ENCODE measurements around the gene MGMT. TPM values are rescaled to one million over a fixed set of nuclear protein-coding genes. Genes with fewer than 3 reads are reported as not detected.

Gene MGMT
- total and polyA plus RNA-seq, 7 donors: 4.2 to 13.3 (median 7.5) TPM

DNA sequence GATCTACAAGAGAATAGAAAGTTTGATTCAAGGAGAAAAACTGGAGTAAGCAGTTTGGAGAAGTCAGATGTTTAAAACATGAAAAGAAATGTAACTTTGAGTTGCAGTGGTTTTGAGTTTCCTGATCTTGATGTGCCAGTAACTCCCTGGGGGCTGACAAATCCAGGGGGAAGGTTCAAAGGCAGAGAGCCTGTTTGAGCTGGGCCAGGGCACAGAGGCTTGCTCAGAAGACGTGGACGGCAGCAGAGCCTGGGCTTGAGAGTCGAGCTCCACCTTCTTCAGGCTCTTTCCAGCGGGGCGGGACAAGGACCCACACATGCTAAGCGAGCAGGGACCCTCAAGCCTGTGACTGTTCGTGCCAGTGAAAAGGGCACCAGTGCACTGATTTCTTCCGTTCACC is 176.2 kb downstream of the MGMT start:
- Histone ChIP-seq H3K9me3 (no peaks in the 10 kb centered on the region), H3K4me1 (no peaks in the 10 kb centered on the region), H3K27me3 (ENCODE audit: insufficient read depth in 3 of 3, low read length in 2 of 3) (no peaks in the 10 kb centered on the region), H3K27ac (no peak overlapping the region), H3K36me3 (ENCODE audit: insufficient read depth in 1 of 2, low read depth in 1 of 2) (no peaks in the 10 kb centered on the region), H3K4me3 (no peak overlapping the region)
- ATAC-seq (no peak), DNase-seq (no peak)
- intact Hi-C loops (cut with DNase I): no loop called here
- 83 to 91% (median 89%) methylated on average over 8 of the region's 8 CpGs for WGBS, 3 donors
- TF ChIP-seq, protein P1, sequence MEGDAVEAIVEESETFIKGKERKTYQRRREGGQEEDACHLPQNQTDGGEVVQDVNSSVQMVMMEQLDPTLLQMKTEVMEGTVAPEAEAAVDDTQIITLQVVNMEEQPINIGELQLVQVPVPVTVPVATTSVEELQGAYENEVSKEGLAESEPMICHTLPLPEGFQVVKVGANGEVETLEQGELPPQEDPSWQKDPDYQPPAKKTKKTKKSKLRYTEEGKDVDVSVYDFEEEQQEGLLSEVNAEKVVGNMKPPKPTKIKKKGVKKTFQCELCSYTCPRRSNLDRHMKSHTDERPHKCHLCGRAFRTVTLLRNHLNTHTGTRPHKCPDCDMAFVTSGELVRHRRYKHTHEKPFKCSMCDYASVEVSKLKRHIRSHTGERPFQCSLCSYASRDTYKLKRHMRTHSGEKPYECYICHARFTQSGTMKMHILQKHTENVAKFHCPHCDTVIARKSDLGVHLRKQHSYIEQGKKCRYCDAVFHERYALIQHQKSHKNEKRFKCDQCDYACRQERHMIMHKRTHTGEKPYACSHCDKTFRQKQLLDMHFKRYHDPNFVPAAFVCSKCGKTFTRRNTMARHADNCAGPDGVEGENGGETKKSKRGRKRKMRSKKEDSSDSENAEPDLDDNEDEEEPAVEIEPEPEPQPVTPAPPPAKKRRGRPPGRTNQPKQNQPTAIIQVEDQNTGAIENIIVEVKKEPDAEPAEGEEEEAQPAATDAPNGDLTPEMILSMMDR (IDR thresholded peaks at IDR 0.05): no peak

DNA sequence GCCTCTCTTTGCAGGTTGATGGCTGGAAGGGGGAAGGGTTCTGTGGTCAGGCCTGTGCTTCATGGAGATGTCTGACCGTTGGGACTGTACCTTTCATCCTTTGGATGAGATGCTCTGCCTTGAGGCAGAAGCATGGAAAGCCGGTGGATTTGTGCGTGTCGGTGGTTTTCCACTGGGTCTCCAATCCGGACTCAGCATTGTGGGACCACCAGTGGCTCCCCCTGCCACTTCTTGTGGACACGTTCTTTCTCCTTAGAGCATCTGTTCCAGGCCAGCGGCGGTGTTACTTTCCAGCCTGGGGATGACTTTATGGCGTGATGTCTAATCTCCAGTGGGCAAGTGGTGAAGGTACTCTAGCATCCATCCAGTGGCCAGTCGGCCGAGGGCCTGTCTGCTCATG is 178.4 kb downstream of the MGMT start:
- Histone ChIP-seq H3K4me3 (no peak overlapping the region), H3K36me3 (ENCODE audit: insufficient read depth in 1 of 2, low read depth in 1 of 2) (no peaks in the 10 kb centered on the region), H3K4me1 (no peaks in the 10 kb centered on the region), H3K27ac (no peak overlapping the region), H3K9me3 (no peaks in the 10 kb centered on the region), H3K27me3 (ENCODE audit: insufficient read depth in 3 of 3, low read length in 2 of 3) (no peaks in the 10 kb centered on the region)
- ATAC-seq (no peak), DNase-seq (no peak)
- TF ChIP-seq, protein P1 (IDR thresholded peaks at IDR 0.05): no peak
- WGBS, 3 donors: 95 to 98% (median 96%) methylated on average over 11 of the region's 11 CpGs
- intact Hi-C loops (cut with DNase I): no loop called here

DNA sequence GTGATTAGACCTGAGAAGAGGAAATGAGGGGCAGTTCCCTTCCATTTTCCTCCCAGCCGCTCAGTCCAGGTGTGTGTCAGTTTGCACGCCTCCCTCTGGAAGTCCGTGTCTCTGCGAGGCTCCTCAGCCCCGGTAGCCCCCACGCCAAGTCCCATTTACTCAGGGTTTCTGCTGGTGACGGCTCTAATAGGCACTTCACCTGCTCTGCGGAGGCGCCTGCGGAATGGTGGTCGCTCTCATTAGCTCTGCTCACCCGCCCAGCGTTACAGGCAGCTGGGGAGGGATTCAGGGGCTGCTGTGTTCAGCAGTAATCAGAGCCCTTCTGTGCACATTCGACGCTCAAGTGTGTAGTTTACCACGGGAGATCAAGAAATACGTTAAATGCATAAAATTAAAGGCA is 179.9 kb downstream of the MGMT start:
- TF ChIP-seq, protein P1 (IDR thresholded peaks at IDR 0.05): no peak
- intact Hi-C loops (cut with DNase I): no loop called here
- ATAC-seq (no peak), DNase-seq (no peak)
- WGBS, 3 donors: 87 to 91% (median 90%) methylated on average over 17 of the region's 17 CpGs
- H3K36me3 ChIP-seq (ENCODE audit: insufficient read depth in 1 of 2, low read depth in 1 of 2): no peaks in the 10 kb centered on the region
- no peak overlapping the region for H3K27ac ChIP-seq
- H3K4me1 ChIP-seq: no peaks in the 10 kb centered on the region
- H3K4me3 ChIP-seq: no peak overlapping the region
- H3K27me3 ChIP-seq (ENCODE audit: insufficient read depth in 3 of 3, low read length in 2 of 3): no peaks in the 10 kb centered on the region
- no peaks in the 10 kb centered on the region for H3K9me3 ChIP-seq

DNA sequence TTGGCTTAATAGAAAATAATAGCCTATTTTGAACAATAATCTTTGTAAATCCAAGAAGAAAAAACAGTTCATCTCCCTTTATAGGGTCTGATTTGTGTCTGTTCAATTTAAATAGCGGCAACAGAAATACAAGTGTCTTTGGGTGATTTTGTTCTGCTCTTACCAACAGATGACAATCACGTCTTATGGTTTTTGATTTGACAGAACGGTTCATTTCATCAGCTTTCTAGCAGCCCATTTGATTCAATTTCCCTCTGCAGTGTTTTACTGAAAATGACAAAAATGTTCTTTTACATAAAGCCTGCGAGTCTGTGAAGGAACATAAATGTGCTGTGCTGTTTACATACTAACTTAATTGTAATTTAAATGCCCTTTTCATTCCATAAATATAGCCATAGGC is 180.5 kb downstream of the MGMT start:
- H3K4me1 ChIP-seq: no peaks in the 10 kb centered on the region
- ATAC-seq: no peak
- no peak overlapping the region for H3K27ac ChIP-seq
- no peaks in the 10 kb centered on the region for H3K27me3 ChIP-seq (ENCODE audit: insufficient read depth in 3 of 3, low read length in 2 of 3)
- TF ChIP-seq, protein P1 (IDR thresholded peaks at IDR 0.05): no peak
- no peak for DNase-seq
- H3K4me3 ChIP-seq: no peak overlapping the region
- H3K9me3 ChIP-seq: no peaks in the 10 kb centered on the region
- intact Hi-C loops (cut with DNase I): no loop called here
- H3K36me3 ChIP-seq (ENCODE audit: insufficient read depth in 1 of 2, low read depth in 1 of 2): no peaks in the 10 kb centered on the region
- 94 to 95% (median 94%) methylated on average over 4 of the region's 4 CpGs for WGBS, 3 donors

DNA sequence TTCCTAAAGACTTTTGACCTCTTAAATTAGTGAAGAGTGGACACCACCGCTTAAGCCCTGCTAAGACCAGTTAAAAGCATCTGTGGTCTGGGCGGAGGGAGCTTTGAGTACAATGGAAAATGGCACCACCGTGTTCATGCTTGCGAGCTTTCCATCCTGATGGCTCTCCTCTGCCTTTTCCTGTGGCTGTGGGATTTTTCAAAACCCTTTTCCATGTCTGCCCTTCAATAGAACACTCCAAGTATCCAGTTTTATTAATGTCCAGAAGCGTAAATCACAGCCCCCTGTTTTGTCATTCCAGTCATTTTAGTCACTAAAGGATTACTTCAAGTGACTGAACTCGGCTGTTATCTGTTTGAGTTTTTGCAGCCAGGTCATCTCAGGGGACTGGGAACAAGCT is 181.8 kb downstream of the MGMT start:
- H3K9me3 ChIP-seq: no peaks in the 10 kb centered on the region
- no peak overlapping the region for H3K4me3 ChIP-seq
- ATAC-seq (no peak), DNase-seq (no peak)
- no peaks in the 10 kb centered on the region for H3K36me3 ChIP-seq (ENCODE audit: insufficient read depth in 1 of 2, low read depth in 1 of 2)
- intact Hi-C loops (cut with DNase I): no loop called here
- WGBS, 3 donors: 91 to 95% (median 95%) methylated on average over 6 of the region's 6 CpGs
- H3K27ac ChIP-seq: no peak overlapping the region
- no peaks in the 10 kb centered on the region for H3K4me1 ChIP-seq
- TF ChIP-seq, protein P1 (IDR thresholded peaks at IDR 0.05): no peak
- no peaks in the 10 kb centered on the region for H3K27me3 ChIP-seq (ENCODE audit: insufficient read depth in 3 of 3, low read length in 2 of 3)
